Measurements from ENCODE around the gene CLASP1. TPM values are rescaled to one million over a fixed set of nuclear protein-coding genes. Genes with fewer than 3 reads are reported as not detected.

CLASP1 gene
- total and polyA plus RNA-seq, 2 of the 8 experiments (the other 6 are each of a cell fraction or from before 2014, with no cell fraction given) = 7.3 to 53.9 TPM

- H3K36me3 ChIP-seq (ENCODE audit: control insufficient read depth in 2 of 4, insufficient read depth in 4 of 4, low read length in 3 of 4) = peaks cover 0 to 27% (median 15%) of the 10 kb centered on the region in 4 experiments; a peak in 5 of 8 replicates
- peaks cover 3 to 10% of the 10 kb centered on the region in 2 experiments; a peak in 2 of 4 replicates for H3K79me2 ChIP-seq (ENCODE audit: control insufficient read depth in 1 of 2, insufficient read depth in 2 of 2, low read length in 2 of 2)
- H2BK15ac ChIP-seq (ENCODE audit: low read length) = no peak overlapping the region
- no peak overlapping the region for H2BK20ac ChIP-seq (ENCODE audit: low read length)
- no peak overlapping the region for H4K91ac ChIP-seq (replicated peaks; ENCODE audit: insufficient read length, low read length)
- H3K4me2 ChIP-seq (ENCODE audit: insufficient read depth in 1 of 2, low read depth in 2 of 2, low read length in 2 of 2) = no peak overlapping the region
- no peaks in the 10 kb centered on the region for H3K79me1 ChIP-seq (ENCODE audit: low read depth, low read length)
- no peak overlapping the region for H4K5ac ChIP-seq (ENCODE audit: insufficient read length, low read depth, low read length)
- peaks cover 2% of the 10 kb centered on the region in 2 experiments for H4K20me1 ChIP-seq (replicated peaks in 1 of 2; ENCODE audit: control insufficient read depth in 1 of 2, insufficient read depth in 2 of 2, low read length in 2 of 2)
- no peak overlapping the region for H3K4me3 ChIP-seq (ENCODE audit: extremely low read depth in 1 of 4, insufficient read depth in 2 of 4, low read depth in 3 of 4, low read length in 4 of 4)
- no peak overlapping the region for H2AK5ac ChIP-seq (ENCODE audit: low read depth, low read length)
- no peak overlapping the region for H4K8ac ChIP-seq (ENCODE audit: extremely low read depth, insufficient read depth, low read length)
- TF ChIP-seq KDM5A (IDR thresholded peaks at IDR 0.05; ENCODE audit: low read length) = no peak
- no peak for TF ChIP-seq SP4 (IDR thresholded peaks at IDR 0.05; ENCODE audit: low read length)
- no peak for TF ChIP-seq CBX5 (IDR thresholded peaks at IDR 0.05; ENCODE audit: low read depth, low read length)
- TF ChIP-seq BCL11A (IDR thresholded peaks at IDR 0.05; ENCODE audit: low read depth in 2 of 2, low read length in 2 of 2) = no peak
- TF ChIP-seq CTBP2 (IDR thresholded peaks at IDR 0.05; ENCODE audit: borderline replicate concordance, insufficient read depth, insufficient read length, low read length) = no peak
- POLR2A ChIA-PET (ENCODE audit: partially characterized antibody) = no interaction called here
- H2BK120ac ChIP-seq (replicated peaks; ENCODE audit: low read depth, low read length) = no peak overlapping the region
- H3K27me3 ChIP-seq (replicated peaks in 1 of 4; ENCODE audit: control insufficient read depth in 3 of 4, extremely low read depth in 1 of 4, insufficient read depth in 3 of 4, low read length in 3 of 4) = no peaks in the 10 kb centered on the region
- H3K23me2 ChIP-seq (ENCODE audit: low read depth, low read length) = no peaks in the 10 kb centered on the region
- FAIRE-seq (no peak), DNase-seq (ENCODE audit: low read depth in 1 of 2, low spot score in 2 of 2) (no peak)
- no peak overlapping the region for H3K27ac ChIP-seq (ENCODE audit: low read depth, low read length)
- no peak overlapping the region for H3K9ac ChIP-seq (replicated peaks in 1 of 4; ENCODE audit: extremely low read depth in 1 of 4, low read depth in 3 of 4, low read length in 3 of 4)
- H2BK5ac ChIP-seq (ENCODE audit: low read depth, low read length) = no peak overlapping the region
- H3K9me3 ChIP-seq (ENCODE audit: insufficient read depth in 2 of 2, low read depth in 1 of 2, low read length in 1 of 2) = peaks cover 0 to 8% of the 10 kb centered on the region in 2 experiments; a peak in 1 of 4 replicates
- CTCF ChIA-PET (ENCODE audit: partially characterized antibody) = no interaction called here
- peaks cover 0 to 2% (median under 1%) of the 10 kb centered on the region in 4 experiments; a peak in 2 of 7 replicates for H3K4me1 ChIP-seq (replicated peaks in 1 of 4; ENCODE audit: control insufficient read depth in 3 of 4, insufficient read depth in 4 of 4, low read length in 3 of 4)
- H3K14ac ChIP-seq (ENCODE audit: insufficient read length) = no peak overlapping the region
- no peak overlapping the region for H2BK12ac ChIP-seq (ENCODE audit: low read depth, low read length)
- no peak overlapping the region for H3K23ac ChIP-seq (ENCODE audit: insufficient read length)
- H3K56ac ChIP-seq (replicated peaks; ENCODE audit: insufficient read length, low read depth, low read length) = no peak overlapping the region
- H3K4ac ChIP-seq (replicated peaks; ENCODE audit: insufficient read length, low read depth, low read length) = no peak overlapping the region
- WGBS, 2 experiments (ENCODE audit: extremely low coverage in 1 of 2, insufficient coverage in 1 of 2, insufficient read length in 1 of 2, insufficient replicate concordance in 2 of 2, low coverage in 1 of 2, low lambda C conversion rate in 2 of 2, missing lambda C conversion rate in 1 of 2) = 91% methylated on average over 5 of the region's 5 CpGs; no CpG with 5 or more reads in 1 of the 2 experiments
- no peak overlapping the region for H2AFZ ChIP-seq (ENCODE audit: low read length)
- H3K18ac ChIP-seq (ENCODE audit: extremely low read depth, low read length) = no peak overlapping the region
Observed at GRCh38 chr2:121502246-121502645, 147.0 kb downstream of the CLASP1 start.

Data from H1 (cell line).